ENCODE results near the gene ATP8B4.

The ATP8B4 gene

GRCh38 chr15:49814709-49815108 is 304.3 kb downstream of the ATP8B4 start:
- DNase-seq (ENCODE audit: low read depth, low spot score), result no peak

- DNase-seq (ENCODE audit: low read depth, low spot score), result no peak
Observed at GRCh38 chr15:49813625-49814024, 305.4 kb downstream of the ATP8B4 start.

GRCh38 chr15:49810720-49811119 is 308.3 kb downstream of the ATP8B4 start:
- no peak for DNase-seq (ENCODE audit: low read depth, low spot score)

GRCh38 chr15:49809894-49810609 is 309.0 kb downstream of the ATP8B4 start:
- DNase-seq (ENCODE audit: low read depth, low spot score), result no peak

GRCh38 chr15:49808341-49808740 is 310.7 kb downstream of the ATP8B4 start:
- DNase-seq (ENCODE audit: low read depth, low spot score), result no peak

Data from ELF-1 (cell line).